HL-60 (cell line): ENCODE measurements around the gene MTG2.

Experiments
- CTCF ChIP-seq: IDR thresholded peaks from one replicate; pipeline ENCODE4 v1.5.1; 2011; ENCODE audit warnings: low read length, control low read depth, inconsistent platforms; ENCODE audit not compliant: insufficient read depth
- GABPA ChIP-seq: IDR thresholded peaks from 2 replicates; pipeline ENCODE4 v1.6.1; 2012; ENCODE audit warnings: low read depth
- POLR2AphosphoS5 ChIP-seq: IDR thresholded peaks from 2 replicates; pipeline ENCODE4 v1.6.1; 2012; ENCODE audit warnings: low read depth
- REST ChIP-seq: IDR thresholded peaks from 2 replicates; pipeline ENCODE4 v1.6.1; 2012; ENCODE audit warnings: low read depth; ENCODE audit not compliant: insufficient replicate concordance
- SPI1 ChIP-seq: IDR thresholded peaks from 2 replicates; pipeline ENCODE4 v1.6.1; 2012; ENCODE audit warnings: low read depth, mild to moderate bottlenecking, borderline replicate concordance

DNA sequence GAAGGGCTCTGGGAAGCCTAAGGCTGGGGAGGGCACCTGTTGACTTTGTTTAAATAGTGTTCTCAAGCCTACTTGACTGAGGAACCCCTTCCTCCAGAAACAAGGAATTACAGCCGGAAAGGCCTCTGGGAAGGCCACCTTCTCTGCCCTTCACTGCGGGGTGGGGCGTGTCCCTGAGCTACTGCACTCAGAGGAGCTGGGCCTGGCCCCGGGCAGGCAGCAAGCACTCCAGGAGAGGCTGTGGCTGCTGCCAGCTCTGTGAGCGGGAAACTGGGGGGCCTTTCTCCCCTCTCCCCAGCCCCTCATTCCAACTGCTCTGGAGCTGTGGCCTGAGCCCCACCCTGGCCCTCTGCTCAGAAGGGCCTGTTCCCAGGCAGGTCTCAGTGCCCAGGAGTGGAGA lies 51.5 kb downstream of the MTG2 start:
- TF ChIP-seq CTCF (no peak), SPI1 (no peak), POLR2AphosphoS5 (no peak), REST (no peak), GABPA (no peak)
